Pancreas (tissue), 10 donors: Measurements from ENCODE around the gene ZNF263. TPM values are rescaled to one million over a fixed set of nuclear protein-coding genes. Genes with fewer than 3 reads are reported as not detected.

Experiments used
- ATAC-seq, 4 donors: fragments of 200-7000 bp; cut with Tn5 transposase; one replicate each; pipeline versions ENCODE4 v1.8.0 to v1.9.1; 2020; ENCODE audit warnings: mild to moderate bottlenecking in 4 of 4, moderate library complexity in 4 of 4
- DNase-seq, 6 donors: peaks; one replicate each; pipeline ENCODE4 v3.0.0-alpha.2; 2020
- FAIRE-seq: peaks from 2 replicates; lab custom pipeline; 2012; peaks lifted over from hg19 to GRCh38; lab: Jason Lieb, UNC
- H3K27ac ChIP-seq, 4 donors: fragments of 200-600 bp; sonication (generic); 1 replicate in 3 of 4; 2 replicates in 1 of 4; pipeline versions ENCODE4 v1.5.0 to v1.8.0; 2020
- H3K27me3 ChIP-seq, 4 donors: fragments of 200-600 bp; one replicate each; pipeline ENCODE4 v1.8.0; 2021
- H3K36me3 ChIP-seq, 3 donors: fragments of 200-600 bp; sonication (generic) in 1 of 3; one replicate each; pipeline versions ENCODE4 v1.5.0 to v1.8.0; 2020 to 2021
- H3K4me1 ChIP-seq, 3 donors: fragments of 200-600 bp; one replicate each; pipeline ENCODE4 v1.8.0; 2021
- H3K4me3 ChIP-seq, 4 donors: fragments of 200-600 bp; sonication (generic) in 2 of 4; one replicate each; pipeline versions ENCODE4 v1.5.0 to v1.8.0; 2020 to 2021
- H3K9me3 ChIP-seq, 4 donors: fragments of 200-600 bp; one replicate each; pipeline ENCODE4 v1.8.0; 2021
- CTCF ChIP-seq, 4 donors: fragments of 200-600 bp; sonication (generic) in 3 of 4; IDR thresholded peaks; one replicate each; pipeline versions ENCODE4 v1.5.0 to v1.8.0; 2021; ENCODE audit warnings: antibody characterized with exemption in 4 of 4
- WGBS, 2 donors: extraction: QIAGEN DNeasy Blood & Tissue Kit; methylation state at CpG; one replicate each; pipeline ENCODE4 v1.1.7; 2013; 5-methylcytosine and 5-hydroxymethylcytosine counted together
- intact Hi-C, 3 donors: fragments of 100-400 bp; cut with DNase I; formaldehyde crosslinking; loops; one replicate each; pipeline versions ENCODE4 v1.11.1 to v1.14.2; 2022
- polyA plus RNA-seq, 2 donors: library from polyadenylated mRNA; stranded (reverse); fragments of 200-250 nt; gene quantifications; one replicate each; pipeline ENCODE4 v1.2.3, GENCODE V29; 2013
- total RNA-seq, 6 donors: library from RNA; stranded (reverse); fragmentation: NEBNext Ultra II Directional in 4 of 6; extraction: Animal tissue kit (Norgen Biotek cat#: 25700) in 4 of 6; gene quantifications; one replicate each; pipeline versions ENCODE4 v1.2.1 to v1.2.4, GENCODE V29; 2021 to 2023
- donor health status: healthy with polysubstance abuse.
- donor health status: DM: no; HTN: no; CAD: no; lungs with moderate emphysema.
- donor health status: DM: no; HTN: no; CAD: no.
- donor health status: control.
- donor health status: control.
- donor health status: Bipolar disorder and iron deficiency.
- donor health status: DM: yes; HTN: yes; CAD: no.
- donor health status: DM: no; HTN: no; CAD: no.
- donor health status: DM: no; HTN: no; CAD: no.
- donor health status: DM: yes; HTN: yes; CAD: no.

ZNF263 gene
- total and polyA plus RNA-seq, 8 donors = 9.2 to 20.8 (median 11.0) TPM

GRCh38 chr16:3328104-3328503 is 44.8 kb downstream of the ZNF263 start:
- Histone ChIP-seq H3K36me3 (no peaks in the 10 kb centered on the region), H3K9me3 (no peaks in the 10 kb centered on the region), H3K4me3 (no peak overlapping the region), H3K4me1 (no peaks in the 10 kb centered on the region), H3K27ac (no peak overlapping the region), H3K27me3 (no peaks in the 10 kb centered on the region)
- TF ChIP-seq CTCF (IDR thresholded peaks at IDR 0.05) = no peak
- FAIRE-seq = no peak
- WGBS, 2 donors = 38 to 40% methylated on average over 3 of the region's 3 CpGs
- no peak for ATAC-seq
- no peak for DNase-seq
- intact Hi-C loops = no loop called here

GRCh38 chr16:3328643-3329042 is 45.4 kb downstream of the ZNF263 start:
- Histone ChIP-seq H3K27me3 (no peaks in the 10 kb centered on the region), H3K4me1 (no peaks in the 10 kb centered on the region), H3K27ac (no peak overlapping the region), H3K36me3 (no peaks in the 10 kb centered on the region), H3K9me3 (no peaks in the 10 kb centered on the region), H3K4me3 (no peak overlapping the region)
- no peak for ATAC-seq
- no peak for TF ChIP-seq CTCF (IDR thresholded peaks at IDR 0.05)
- FAIRE-seq = no peak
- no peak for DNase-seq
- 41 to 55% methylated on average over 2 of the region's 2 CpGs for WGBS, 2 donors
- intact Hi-C loops = no loop called here

Other genes starting within 250 kb of the ZNF263 start
- 100 to 1,000 TPM in 1 of 6 donors, 10 to 100 TPM in 5; 48.9 to 106 (median 64.3) TPM for gene BICDL2, start 246.5 kb upstream of the ZNF263 start, total RNA-seq
- gene BICDL2, start 246.5 kb upstream of the ZNF263 start, polyA plus RNA-seq = 100 to 1,000 TPM; 126 to 325 TPM
- gene MMP25, start 236.9 kb upstream of the ZNF263 start, total RNA-seq = 1 to 10 TPM in 2 of 6 donors, under 1 TPM in 4; 0.28 to 1.6 (median 0.72) TPM
- gene MMP25, start 236.9 kb upstream of the ZNF263 start, polyA plus RNA-seq = 1 to 10 TPM; 1.4 to 1.6 TPM
- gene IL32, start 217.9 kb upstream of the ZNF263 start, total RNA-seq = 100 to 1,000 TPM; 151 to 928 (median 250) TPM
- 100 to 1,000 TPM; 232 to 815 TPM for gene IL32, start 217.9 kb upstream of the ZNF263 start, polyA plus RNA-seq
- under 1 TPM in 1 of 6 donors, not detected in 5; 0.35 TPM for gene ZSCAN10, start 184.2 kb upstream of the ZNF263 start, total RNA-seq
- not detected for gene ZSCAN10, start 184.2 kb upstream of the ZNF263 start, polyA plus RNA-seq
- 1 to 10 TPM; 6.5 to 10.0 (median 8.0) TPM for gene ZNF205, start 170.9 kb upstream of the ZNF263 start, total RNA-seq
- gene ZNF205, start 170.9 kb upstream of the ZNF263 start, polyA plus RNA-seq = 10 to 100 TPM; 22.4 to 43.3 TPM
- 1 to 10 TPM; 5.0 to 8.8 (median 6.7) TPM for gene ZNF213, start 148.5 kb upstream of the ZNF263 start, total RNA-seq
- 1 to 10 TPM; 5.8 to 7.5 TPM for gene ZNF213, start 148.5 kb upstream of the ZNF263 start, polyA plus RNA-seq
- gene OR1F1, start 95.3 kb upstream of the ZNF263 start, total RNA-seq = not detected
- gene OR1F1, start 95.3 kb upstream of the ZNF263 start, polyA plus RNA-seq = not detected
- 1 to 10 TPM; 1.5 to 3.7 (median 2.2) TPM for gene ZNF200, start 48.3 kb upstream of the ZNF263 start, total RNA-seq
- gene ZNF200, start 48.3 kb upstream of the ZNF263 start, polyA plus RNA-seq = 1 to 10 TPM; 2.9 to 3.5 TPM
- gene MEFV, start 26.9 kb upstream of the ZNF263 start, total RNA-seq = 1 to 10 TPM in 1 of 6 donors, under 1 TPM in 4, not detected in 1; 0.20 to 1.1 (median 0.78) TPM
- under 1 TPM; 0.05 to 0.23 TPM for gene MEFV, start 26.9 kb upstream of the ZNF263 start, polyA plus RNA-seq
- gene TIGD7, start 21.9 kb downstream of the ZNF263 start, total RNA-seq = 1 to 10 TPM; 1.3 to 3.6 (median 2.4) TPM
- gene TIGD7, start 21.9 kb downstream of the ZNF263 start, polyA plus RNA-seq = 1 to 10 TPM; 1.9 to 3.3 TPM
- 10 to 100 TPM in 4 of 6 donors, 1 to 10 TPM in 2; 6.7 to 17.1 (median 10.6) TPM for gene ZNF75A, start 22.0 kb downstream of the ZNF263 start, total RNA-seq
- gene ZNF75A, start 22.0 kb downstream of the ZNF263 start, polyA plus RNA-seq = 10 to 100 TPM; 18.2 to 27.5 TPM
- under 1 TPM in 2 of 6 donors, not detected in 4; 0.16 TPM for gene OR2C1, start 72.4 kb downstream of the ZNF263 start, total RNA-seq
- gene OR2C1, start 72.4 kb downstream of the ZNF263 start, polyA plus RNA-seq = under 1 TPM in 1 of 2 donors, not detected in 1; 0.05 TPM
- gene ZSCAN32, start 117.5 kb downstream of the ZNF263 start, total RNA-seq = 1 to 10 TPM; 3.7 to 7.0 (median 6.8) TPM
- 1 to 10 TPM; 4.7 to 9.4 TPM for gene ZSCAN32, start 117.5 kb downstream of the ZNF263 start, polyA plus RNA-seq
- 1 to 10 TPM; 2.2 to 5.1 (median 3.3) TPM for gene ZNF174, start 117.7 kb downstream of the ZNF263 start, total RNA-seq
- 1 to 10 TPM; 3.5 to 4.2 TPM for gene ZNF174, start 117.7 kb downstream of the ZNF263 start, polyA plus RNA-seq
- 1 to 10 TPM in 3 of 6 donors, under 1 TPM in 3; 0.79 to 1.6 (median 0.99) TPM for gene ZNF597, start 160.0 kb downstream of the ZNF263 start, total RNA-seq
- gene ZNF597, start 160.0 kb downstream of the ZNF263 start, polyA plus RNA-seq = 1 to 10 TPM in 1 of 2 donors, under 1 TPM in 1; 0.53 to 1.0 TPM
- gene NAA60, start 160.2 kb downstream of the ZNF263 start, total RNA-seq = 10 to 100 TPM; 22.8 to 32.4 (median 24.9) TPM
- 10 to 100 TPM; 39.3 to 41.4 TPM for gene NAA60, start 160.2 kb downstream of the ZNF263 start, polyA plus RNA-seq
- gene C16orf90, start 212.0 kb downstream of the ZNF263 start, total RNA-seq = not detected
- gene C16orf90, start 212.0 kb downstream of the ZNF263 start, polyA plus RNA-seq = not detected
- gene CLUAP1, start 217.5 kb downstream of the ZNF263 start, total RNA-seq = 10 to 100 TPM in 5 of 6 donors, 1 to 10 TPM in 1; 9.9 to 19.1 (median 11.0) TPM
- 1 to 10 TPM; 6.8 to 6.9 TPM for gene CLUAP1, start 217.5 kb downstream of the ZNF263 start, polyA plus RNA-seq